ELR (cell line): ENCODE data around the gene COL17A1.

ENCODE experiments used
- DNase-seq: peaks from one replicate; pipeline ENCODE4 v3.0.0-alpha.2; 2015; ENCODE audit warnings: low read depth

Gene COL17A1

GRCh38 chr10:104085801-104086400 lies at the start of gene COL17A1:
Gene COL17A1 (minus strand): TSS chr10:104085880. CDS start chr10:104080673, 5,207 bp downstream.
- no peak for DNase-seq

DNA sequence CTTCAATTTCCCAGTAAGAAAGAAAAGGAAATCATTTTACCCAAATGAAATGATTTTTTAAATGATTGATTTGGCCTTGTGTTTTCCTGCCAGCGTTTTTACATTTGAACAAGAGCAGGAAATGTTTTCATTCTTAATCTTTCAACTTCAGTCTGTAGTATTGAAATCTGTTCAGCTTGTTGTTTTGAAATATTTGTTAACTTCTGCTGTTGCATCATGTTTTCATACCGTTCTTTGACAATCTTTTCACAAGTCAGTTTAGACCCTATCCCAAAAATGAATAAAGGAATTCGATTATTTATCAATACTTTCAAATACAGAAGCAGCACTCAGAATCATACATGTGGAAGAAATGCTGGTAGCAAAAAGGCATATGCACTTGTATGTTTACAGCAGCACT lies 44.4 kb upstream of the COL17A1 start:
- DNase-seq, result no peak

- peak; percentile 26 for DNase-seq
Measured at GRCh38 chr10:104128214-104128613, 42.5 kb upstream of the COL17A1 start.

DNA sequence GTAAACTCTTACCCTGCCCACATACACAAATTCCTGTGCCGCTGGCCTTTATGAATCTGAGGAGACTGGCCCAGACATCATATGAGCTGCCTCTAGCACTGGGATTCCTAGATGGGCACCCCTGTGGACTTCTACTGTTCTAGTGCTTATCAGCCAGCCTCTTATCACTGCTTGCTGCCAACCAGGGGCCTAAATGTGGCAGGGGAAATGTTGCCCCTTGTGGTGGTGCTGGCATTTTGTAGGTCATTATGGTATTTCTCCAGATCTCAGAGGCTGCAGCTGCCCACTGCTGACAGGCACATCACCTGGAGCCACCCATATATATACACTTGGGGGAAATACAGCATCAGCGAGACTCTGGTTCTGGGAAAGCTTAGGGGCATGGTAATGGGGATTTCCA lies 41.7 kb upstream of the COL17A1 start:
- DNase-seq, result peak; percentile 33

DNA sequence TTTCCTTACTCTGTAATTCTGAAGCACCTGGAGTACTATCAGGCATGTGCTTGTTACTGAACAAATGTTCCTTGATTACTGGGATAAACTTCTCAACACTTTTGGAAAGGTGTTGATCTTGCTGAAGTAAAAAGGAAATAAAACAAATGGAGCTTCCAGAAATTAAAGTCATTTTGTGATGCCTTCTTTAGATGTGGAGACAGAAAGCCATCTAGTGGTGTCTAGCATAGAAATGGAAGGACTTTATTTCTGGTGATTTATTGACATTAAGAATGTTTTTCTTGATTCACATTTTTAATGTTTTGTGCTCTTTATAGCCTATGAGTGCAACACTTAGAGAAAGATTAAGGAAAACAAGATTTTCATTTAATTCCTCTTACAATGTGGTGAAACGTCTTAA lies 37.7 kb upstream of the COL17A1 start:
- peak; percentile 55 for DNase-seq

DNA sequence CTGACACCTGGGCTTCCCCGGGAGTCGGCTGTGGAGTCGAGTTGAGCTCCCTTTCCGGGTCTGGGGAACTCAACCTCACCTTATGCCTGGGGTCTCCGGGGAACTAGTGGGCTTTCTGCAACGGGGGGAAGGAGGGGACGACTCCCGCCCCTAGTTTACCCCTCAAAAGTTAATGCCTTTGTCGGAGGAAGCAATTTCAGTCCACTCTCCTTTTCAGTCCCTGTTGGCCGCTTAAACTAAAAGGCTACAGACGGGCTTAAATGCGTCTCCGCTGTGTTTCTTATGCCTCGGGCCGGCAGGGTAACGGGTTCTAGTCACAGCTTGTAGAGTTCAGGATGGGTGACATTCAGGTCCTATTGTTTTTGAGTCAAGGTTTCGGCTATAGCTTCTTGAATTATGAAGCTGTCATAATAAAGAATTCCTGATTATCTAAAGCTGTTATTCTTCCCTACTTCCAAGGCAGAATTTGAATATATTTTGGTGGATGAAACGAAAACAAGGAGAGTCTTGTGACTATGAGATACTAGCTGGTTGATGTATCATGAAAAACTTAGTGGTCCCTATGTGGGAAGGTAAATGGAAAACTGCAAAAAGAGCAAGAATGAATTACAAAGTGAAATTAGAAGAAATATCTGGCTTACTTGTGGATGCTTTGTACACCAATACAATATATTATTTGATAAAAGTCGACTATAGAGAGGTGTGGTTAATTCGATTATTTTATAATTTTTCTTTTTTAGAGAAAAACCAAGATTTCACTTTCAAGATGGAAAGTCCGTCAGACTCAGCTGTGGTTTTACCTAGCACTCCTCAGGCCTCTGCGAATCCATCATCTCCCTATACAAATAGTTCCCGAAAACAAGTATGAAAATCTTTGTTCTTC lies 36.8 kb upstream of the COL17A1 start:
- DNase-seq, result peak; percentile 44

DNA sequence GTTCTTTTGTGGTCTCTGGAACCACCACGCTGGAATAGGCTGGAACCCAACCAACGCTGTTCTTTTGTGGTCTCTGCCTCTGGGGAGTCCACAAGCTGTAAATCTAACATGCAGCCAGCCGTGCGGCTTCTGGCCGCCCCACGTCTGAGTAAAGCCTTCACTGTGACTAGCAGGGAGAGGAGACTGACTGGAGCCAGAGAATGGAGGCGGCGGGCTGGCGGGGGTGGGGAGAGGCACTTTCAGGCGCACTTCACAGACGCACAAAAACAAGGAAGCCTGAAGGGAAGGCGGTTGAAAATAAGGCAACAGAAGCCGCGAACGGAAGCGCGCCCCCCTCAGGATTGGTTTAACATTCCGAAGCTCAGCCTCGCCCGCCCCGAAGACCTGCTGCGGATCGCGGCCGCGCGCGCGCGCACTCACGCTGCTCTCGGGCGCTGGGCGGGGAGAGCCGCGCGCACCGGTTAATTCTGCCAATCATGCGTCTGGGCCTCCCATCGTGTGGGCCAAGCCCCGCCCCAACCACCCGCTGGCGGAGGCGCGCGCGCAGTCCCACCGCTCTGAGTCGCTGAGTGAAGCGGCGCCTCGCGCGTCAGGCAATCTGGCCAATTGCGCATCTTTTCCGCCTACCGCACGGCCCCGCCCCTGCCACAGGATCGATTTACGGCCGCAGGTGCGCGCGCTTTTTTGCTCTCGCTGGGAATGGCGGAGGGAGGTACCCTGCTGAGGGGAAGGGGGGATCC lies 36.0 kb upstream of the COL17A1 start, which contains the start of gene SFR1:
Gene SFR1 (plus strand): TSS at position 687 of the 740 bp plus-strand sequence. CDS start 13 bp downstream, at position 700.
- DNase-seq, result peak; percentile 98

DNA sequence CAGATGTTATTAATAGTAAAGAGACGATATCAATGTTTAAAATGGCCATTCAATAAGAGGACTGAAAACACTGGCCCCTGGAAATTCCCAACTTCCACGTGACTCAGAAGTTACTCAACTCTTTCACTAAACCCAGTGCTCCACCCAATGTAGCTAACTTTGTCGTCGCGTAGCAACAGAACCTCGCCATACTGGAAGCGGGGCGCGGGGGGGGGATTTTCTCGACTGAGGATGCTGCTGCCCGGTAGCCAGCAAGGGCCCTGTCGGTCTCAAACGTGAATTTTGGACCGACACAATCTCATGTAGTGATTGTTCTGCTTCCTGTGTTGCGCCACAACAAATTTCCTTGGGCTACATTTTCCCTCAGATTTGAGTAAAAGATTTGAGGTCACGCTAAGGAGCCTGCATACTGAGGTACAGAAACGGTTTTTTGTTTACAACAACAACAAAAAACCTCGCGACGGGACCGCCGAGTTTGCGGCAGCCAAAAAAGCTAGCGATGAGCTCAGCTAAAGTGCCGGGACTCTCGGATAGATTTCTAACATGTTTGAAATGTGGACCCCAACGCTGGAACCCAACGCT lies 35.3 kb upstream of the COL17A1 start:
- peak; percentile 99 for DNase-seq

- DNase-seq, result no peak
Measured at GRCh38 chr10:104120512-104120902, 34.8 kb upstream of the COL17A1 start.

GRCh38 chr10:104119996-104120395 lies 34.3 kb upstream of the COL17A1 start:
- peak; percentile 27 for DNase-seq

DNA sequence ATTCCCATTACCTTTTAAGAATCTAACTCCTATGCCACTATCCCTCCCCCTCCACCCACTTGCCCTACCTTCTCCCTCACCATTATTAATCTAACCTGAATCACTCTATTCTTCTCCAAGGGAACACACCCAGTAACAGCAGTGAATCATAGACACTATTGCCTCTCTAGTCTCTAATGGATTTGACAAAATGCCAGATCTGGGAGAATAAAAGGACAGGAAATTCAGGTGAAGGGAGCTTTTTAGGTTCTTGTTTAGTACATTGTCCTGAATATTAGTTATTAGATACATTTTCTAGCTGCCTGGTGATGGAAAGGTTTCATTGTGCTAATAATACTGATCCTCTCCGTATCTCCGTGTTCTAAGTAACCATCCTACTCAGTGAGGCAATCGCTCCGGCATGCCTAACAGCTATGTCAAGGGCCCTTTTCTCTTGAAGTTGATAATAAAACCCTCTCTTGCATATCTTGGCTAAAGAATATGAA lies 32.2 kb upstream of the COL17A1 start:
- peak; percentile 90 for DNase-seq

DNA sequence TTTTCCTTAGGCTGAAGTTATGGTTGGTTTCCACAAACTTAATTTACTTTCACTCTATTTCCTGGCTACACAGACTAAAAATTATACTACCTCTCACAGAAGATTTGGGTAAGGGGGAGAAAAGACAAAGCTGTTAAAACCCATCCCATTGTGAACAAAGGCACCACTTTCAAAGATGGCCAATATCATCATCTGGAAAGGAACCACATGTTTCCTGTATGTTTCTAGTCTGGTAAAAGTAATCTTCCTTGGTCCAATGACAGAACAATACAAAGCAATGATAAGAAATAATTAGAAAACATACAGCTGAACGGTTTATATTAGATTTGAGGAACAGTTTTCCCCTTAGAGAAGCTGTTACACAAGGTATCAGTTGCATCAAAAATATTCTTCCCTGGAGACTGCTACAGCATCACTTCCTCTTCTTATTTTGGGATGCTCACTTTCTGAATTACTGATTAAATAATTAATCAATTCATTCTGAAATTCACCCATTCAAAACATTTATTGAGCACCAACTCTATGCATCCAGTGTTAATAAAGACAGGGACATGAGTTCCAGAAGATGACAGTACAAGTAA lies 27.8 kb upstream of the COL17A1 start:
- no peak for DNase-seq

- DNase-seq, result peak; percentile 93
Measured at GRCh38 chr10:104109908-104110662, 24.4 kb upstream of the COL17A1 start.

DNA sequence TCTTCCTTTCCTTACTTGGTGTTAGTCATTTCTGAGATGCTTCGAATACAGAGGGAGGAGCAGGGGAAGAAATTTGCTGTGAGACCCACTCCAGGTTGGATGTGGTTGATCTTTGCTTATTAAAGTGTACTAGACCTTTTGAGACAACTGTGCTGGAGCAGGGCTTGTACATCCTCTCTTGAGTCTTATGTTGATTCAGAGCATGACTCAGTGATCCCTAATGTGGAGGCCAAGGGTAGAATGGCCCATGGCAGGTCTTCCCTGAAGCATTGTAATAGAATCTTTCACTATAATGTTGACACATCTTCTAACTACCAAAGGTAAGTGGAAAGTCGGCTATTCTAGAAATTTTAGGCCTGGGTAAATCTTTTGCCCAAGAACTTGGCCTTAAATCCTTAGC lies 19.2 kb upstream of the COL17A1 start:
- peak; percentile 64 for DNase-seq

DNA sequence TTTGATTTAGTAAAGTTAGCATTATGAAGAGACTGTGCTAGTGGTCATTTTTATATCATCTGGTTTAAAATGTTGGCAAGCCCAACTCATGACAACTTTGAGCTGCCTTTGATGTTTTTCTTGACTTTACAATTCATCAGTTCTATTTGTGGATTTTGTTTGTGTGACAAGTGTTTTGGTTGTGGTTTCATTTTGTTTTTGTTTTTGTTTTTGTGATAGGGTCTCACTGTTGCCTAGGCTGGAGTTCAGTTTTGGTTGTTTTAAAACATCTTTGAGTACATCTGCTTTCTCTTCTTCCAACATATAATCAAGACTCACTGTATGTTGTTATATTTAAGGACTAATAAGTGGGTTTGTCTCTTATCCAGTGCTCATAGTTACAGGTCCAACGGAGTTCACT lies 18.7 kb upstream of the COL17A1 start:
- no peak for DNase-seq

DNA sequence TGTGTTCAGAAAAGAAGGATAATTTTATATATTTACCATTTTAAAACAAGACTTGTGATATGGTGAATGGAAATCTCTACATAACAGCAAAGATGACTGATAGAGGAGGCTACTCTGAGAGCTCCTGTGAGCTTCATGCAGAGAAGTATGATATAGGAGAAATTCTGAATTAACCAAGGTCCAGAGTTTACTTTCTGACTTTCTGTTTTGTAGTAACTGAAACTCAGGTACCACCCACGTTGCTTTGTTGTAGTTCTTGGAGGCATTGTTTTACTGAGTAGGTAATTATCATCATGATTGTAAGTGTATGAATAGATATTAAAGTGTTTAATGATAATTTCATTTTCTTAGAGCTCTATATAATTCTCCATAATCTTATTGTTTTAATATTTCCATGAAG lies 18.3 kb upstream of the COL17A1 start:
- DNase-seq, result no peak

GRCh38 chr10:104101902-104102301 lies 16.2 kb upstream of the COL17A1 start:
- no peak for DNase-seq

DNA sequence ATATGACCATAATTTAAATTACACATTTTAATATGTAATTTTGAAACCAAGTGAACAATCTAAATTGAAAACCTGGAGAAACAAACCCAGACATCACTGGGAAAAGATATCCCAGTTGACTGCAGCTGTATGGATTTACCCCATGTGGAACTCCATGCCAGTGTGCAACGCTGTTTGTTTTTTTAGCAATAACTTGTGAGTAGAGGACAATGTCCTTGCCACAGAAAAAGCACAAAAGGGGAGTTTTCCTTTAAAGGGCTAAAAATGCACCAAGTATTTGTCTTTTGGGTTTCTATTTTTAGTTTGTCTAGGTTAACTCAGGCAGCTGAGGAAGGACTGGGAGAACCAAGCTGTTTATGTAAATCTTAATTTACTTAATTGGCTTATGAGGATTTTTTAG lies 15.1 kb upstream of the COL17A1 start:
- DNase-seq, result no peak

GRCh38 chr10:104099941-104100340 lies 14.3 kb upstream of the COL17A1 start:
- DNase-seq, result peak; percentile 58

DNA sequence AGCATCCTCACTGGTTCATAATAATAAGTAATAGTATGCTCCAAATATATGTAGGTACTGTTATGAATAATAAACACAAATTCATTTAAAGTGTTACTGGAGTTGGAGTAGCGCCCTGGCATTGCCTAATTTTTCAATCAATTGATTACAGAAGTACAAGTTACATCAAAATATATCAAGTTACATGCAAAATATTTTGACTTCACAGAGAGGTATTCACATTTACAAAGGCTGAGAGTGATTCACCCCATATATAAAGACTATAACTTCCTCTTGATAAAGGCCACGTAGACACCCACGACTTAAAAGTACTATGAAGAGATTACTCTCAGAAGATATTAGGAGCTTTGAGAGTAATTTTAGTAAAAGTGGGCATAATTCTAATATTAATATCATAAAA lies 13.6 kb upstream of the COL17A1 start:
- DNase-seq, result peak; percentile 75

DNA sequence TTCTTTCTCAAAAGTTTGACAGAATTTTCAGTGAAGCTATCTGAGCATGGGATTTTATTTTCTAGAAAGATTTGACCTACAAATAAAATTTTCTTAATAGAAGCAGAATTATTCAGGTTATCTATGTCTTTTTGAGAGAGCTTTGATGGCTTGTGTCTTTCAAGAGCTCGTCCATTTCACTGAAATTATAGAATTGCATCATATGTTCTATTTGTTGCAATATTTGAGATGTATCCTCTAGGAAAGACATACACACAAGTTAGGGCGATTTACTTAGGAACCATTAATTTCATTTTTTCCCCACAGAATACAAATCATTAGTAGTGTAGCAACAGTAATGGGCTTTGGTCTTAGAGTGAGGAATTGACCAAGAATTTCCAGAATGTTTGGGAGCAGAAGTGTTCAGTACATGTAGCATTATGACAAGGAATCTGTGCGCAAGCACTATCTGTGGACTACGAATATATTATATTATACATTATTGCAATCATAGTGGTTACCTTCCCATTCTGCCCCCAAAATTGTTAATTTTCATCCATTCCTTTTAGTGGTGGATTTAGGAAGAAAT lies 12.8 kb upstream of the COL17A1 start:
- peak; percentile 57 for DNase-seq
